NCI-H526 (cell line): ENCODE data around the gene HES2.
A peak's percentile ranks its signal among the peaks of the same experiment; 100 is the strongest.
"Not testable (repeated sequence)": the region's sequence is repeated elsewhere in the genome, so short reads cannot be mapped to it uniquely, and the experiment has no call there.

ENCODE experiments used
- DNase-seq, 2 experiments: peaks; one replicate each; lab custom pipeline; 2025; lab: John Stamatoyannopoulos, UW

The HES2 gene

GRCh38 chr1:6419804-6420453 lies at the start of gene HES2:
Gene HES2 (minus strand): TSS chr1:6419919. CDS start chr1:6419820, 99 bp downstream.
- DNase-seq = peak; percentile 56 to 89

GRCh38 chr1:6468729-6469461 lies 49.2 kb upstream of the HES2 start:
- DNase-seq = no peak

GRCh38 chr1:6467744-6468688 lies 48.3 kb upstream of the HES2 start:
- no peak for DNase-seq

- peak in 1 of 2 experiments; percentile 25 for DNase-seq
Measured at GRCh38 chr1:6467224-6467623, 47.5 kb upstream of the HES2 start.

GRCh38 chr1:6466751-6467150 lies 47.0 kb upstream of the HES2 start:
- no peak for DNase-seq

GRCh38 chr1:6466023-6466422 lies 46.3 kb upstream of the HES2 start, which contains the start of gene TNFRSF25:
Gene TNFRSF25 (minus strand): TSS chr1:6466173. CDS start chr1:6466107, 66 bp downstream.
- DNase-seq = peak in 1 of 2 experiments; percentile 88

GRCh38 chr1:6465461-6466005 lies 45.8 kb upstream of the HES2 start:
- DNase-seq = peak; percentile 49 to 83

- peak in 1 of 2 experiments; percentile 47 for DNase-seq
Measured at GRCh38 chr1:6464915-6465314, 45.2 kb upstream of the HES2 start.

GRCh38 chr1:6464514-6464836 lies 44.8 kb upstream of the HES2 start:
- DNase-seq = peak; percentile 56 to 77

- no peak for DNase-seq
Measured at GRCh38 chr1:6463120-6463412, 43.3 kb upstream of the HES2 start.

GRCh38 chr1:6462412-6463119 lies 42.8 kb upstream of the HES2 start:
- DNase-seq = peak in 1 of 2 experiments; percentile 39

GRCh38 chr1:6461538-6462411 lies 42.1 kb upstream of the HES2 start:
- DNase-seq = peak in 1 of 2 experiments; percentile 39

- DNase-seq = peak in 1 of 2 experiments; percentile 81
Measured at GRCh38 chr1:6461051-6461530, 41.4 kb upstream of the HES2 start.

- DNase-seq = peak; percentile 98 to 99
Measured at GRCh38 chr1:6460301-6461050, 40.8 kb upstream of the HES2 start.

GRCh38 chr1:6459850-6460265 lies 40.1 kb upstream of the HES2 start:
- DNase-seq = peak; percentile 96 to 97

GRCh38 chr1:6456800-6457466 lies 37.2 kb upstream of the HES2 start:
- DNase-seq = no peak

- not testable (repeated sequence) for DNase-seq
Measured at GRCh38 chr1:6455752-6456520, 36.2 kb upstream of the HES2 start.
